IMR-90 (cell line): ENCODE data around the gene FXYD3. TPM values are rescaled to one million over a fixed set of nuclear protein-coding genes. Genes with fewer than 3 reads are reported as not detected.

ENCODE experiments used
- ATAC-seq: fragments of 200-7000 bp; cut with Tn5 transposase; 2 replicates; pipeline ENCODE4 v1.9.1; 2020; ENCODE audit warnings: low read depth, mild to moderate bottlenecking, moderate library complexity
- BruUV-seq: library from RNA; stranded (reverse); fragments of 400-500 nt; replicated peaks from 2 replicates; lab custom pipeline; 2021; lab: Mats Ljungman, UMichigan
- CTCF ChIA-PET: fragments of 300-600 bp; formaldehyde crosslinking; extraction: SDS; loops from one replicate; lab custom pipeline; 2021; ENCODE audit warnings: antibody characterized with exemption; lab: Yijun Ruan, JAX
- POLR2A ChIA-PET: fragments of 300-600 bp; sonication (Branson Sonifier 250); formaldehyde crosslinking; loops from one replicate; lab custom pipeline; 2022; ENCODE audit warnings: antibody characterized with exemption; ENCODE audit not compliant: unreplicated experiment; lab: Charles Lee
- DNase-seq: peaks from one replicate; pipeline ENCODE4 v3.0.0; 2013
- H2AFZ ChIP-seq: replicated peaks from 2 replicates; pipeline ENCODE3; 2013; ENCODE audit warnings: low read length, mild to moderate bottlenecking; ENCODE audit not compliant: poor library complexity
- H2AK5ac ChIP-seq: 2 replicates; pipeline ENCODE4 v1.6.1; 2013; ENCODE audit warnings: low read depth, low read length, inconsistent platforms
- H2AK9ac ChIP-seq: replicated peaks from 2 replicates; pipeline ENCODE3; 2013; ENCODE audit warnings: mild to moderate bottlenecking, low read depth, low read length, moderate library complexity; ENCODE audit not compliant: poor library complexity
- H2BK120ac ChIP-seq: 2 replicates; pipeline ENCODE4 v1.6.1; 2013; ENCODE audit warnings: low read depth, low read length, inconsistent platforms
- H2BK15ac ChIP-seq: 3 replicates; pipeline ENCODE4 v1.6.1; 2013; ENCODE audit warnings: low read depth, low read length, inconsistent platforms
- H2BK20ac ChIP-seq: 2 replicates; pipeline ENCODE4 v1.6.1; 2013; ENCODE audit warnings: low read depth, mild to moderate bottlenecking, inconsistent platforms, low read length, moderate library complexity
- H2BK5ac ChIP-seq: 2 replicates; pipeline ENCODE4 v1.6.1; 2013; ENCODE audit warnings: mild to moderate bottlenecking, low read depth, low read length, inconsistent platforms; ENCODE audit not compliant: poor library complexity, severe bottlenecking
- H3K14ac ChIP-seq: replicated peaks from 2 replicates; pipeline ENCODE4 v1.6.1; 2013; ENCODE audit warnings: low read depth, low read length, inconsistent platforms
- H3K18ac ChIP-seq: 2 replicates; pipeline ENCODE4 v1.6.1; 2013; ENCODE audit warnings: low read depth, low read length, control low read depth
- H3K23ac ChIP-seq: 2 replicates; pipeline ENCODE4 v1.6.1; 2013; ENCODE audit warnings: low read depth, low read length, inconsistent platforms
- H3K27ac ChIP-seq: 2 replicates; pipeline ENCODE4 v1.5.1; 2013; ENCODE audit warnings: mild to moderate bottlenecking, control low read depth, low read length; ENCODE audit not compliant: insufficient read depth
- H3K27me3 ChIP-seq: 2 replicates; pipeline ENCODE4 v1.6.1; 2013; ENCODE audit warnings: low read length; ENCODE audit not compliant: control insufficient read depth, insufficient read depth
- H3K36me3 ChIP-seq: 2 replicates; pipeline ENCODE4 v1.6.1; 2013; ENCODE audit warnings: low read length, mixed read lengths; ENCODE audit not compliant: control insufficient read depth, insufficient read depth
- H3K4ac ChIP-seq: 2 replicates; pipeline ENCODE4 v1.6.1; 2013; ENCODE audit warnings: low read depth, low read length, inconsistent platforms
- H3K4me1 ChIP-seq: 2 replicates; pipeline ENCODE4 v1.6.1; 2013; ENCODE audit warnings: low read length, mixed read lengths; ENCODE audit not compliant: control insufficient read depth, insufficient read depth
- H3K4me2 ChIP-seq: 2 replicates; pipeline ENCODE4 v1.6.1; 2013; ENCODE audit warnings: low read depth, mild to moderate bottlenecking, control low read depth, low read length, moderate library complexity
- H3K4me3 ChIP-seq: 2 replicates; pipeline ENCODE4 v1.5.1; 2013; ENCODE audit warnings: low read depth, mild to moderate bottlenecking, control low read depth, low read length, moderate library complexity; ENCODE audit not compliant: insufficient read depth
- H3K56ac ChIP-seq: 2 replicates; pipeline ENCODE4 v1.6.1; 2013; ENCODE audit warnings: low read length, inconsistent platforms; ENCODE audit not compliant: insufficient read depth; ENCODE audit errors: extremely low read depth
- H3K79me1 ChIP-seq, 2 experiments: 2 replicates each; pipeline ENCODE4 v1.6.1; 2013; ENCODE audit warnings: low read length in 2 of 2, inconsistent platforms in 1 of 2, low read depth in 1 of 2
- H3K9ac ChIP-seq: 2 replicates; pipeline ENCODE4 v1.6.1; 2013; ENCODE audit warnings: low read depth, low read length, control low read depth
- H3K9me1 ChIP-seq: 2 replicates; pipeline ENCODE4 v1.6.1; 2013; ENCODE audit warnings: low read length, inconsistent platforms; ENCODE audit not compliant: insufficient read depth
- H3K9me3 ChIP-seq: 2 replicates; pipeline ENCODE4 v1.6.1; 2013; ENCODE audit warnings: low read length; ENCODE audit not compliant: control insufficient read depth, insufficient read depth
- H4K20me1 ChIP-seq: 2 replicates; pipeline ENCODE4 v1.6.1; 2013; ENCODE audit warnings: low read length, inconsistent platforms; ENCODE audit not compliant: insufficient read depth
- H4K5ac ChIP-seq: 2 replicates; pipeline ENCODE4 v1.6.1; 2013; ENCODE audit warnings: mild to moderate bottlenecking, low read depth, low read length, control low read depth
- H4K8ac ChIP-seq, 2 experiments: 2 replicates each; pipeline ENCODE4 v1.6.1; 2013; ENCODE audit warnings: low read depth in 2 of 2, low read length in 2 of 2, control low read depth in 1 of 2, inconsistent platforms in 1 of 2
- H4K91ac ChIP-seq: 2 replicates; pipeline ENCODE4 v1.6.1; 2013; ENCODE audit warnings: low read depth, low read length, inconsistent platforms; ENCODE audit not compliant: insufficient read depth
- CEBPB ChIP-seq: IDR thresholded peaks from 2 replicates; pipeline ENCODE4 v1.6.1; 2012; ENCODE audit warnings: low read depth, low read length, improper control_type of control experiment
- CHD1 ChIP-seq: IDR thresholded peaks from 2 replicates; pipeline ENCODE4 v1.6.1; 2012; ENCODE audit warnings: low read depth, low read length, improper control_type of control experiment
- ELK1 ChIP-seq: fragments of 150-350 bp; IDR thresholded peaks from 2 replicates; pipeline ENCODE4 v1.6.1; 2016; ENCODE audit warnings: low read depth, mild to moderate bottlenecking, low read length, moderate library complexity, borderline replicate concordance
- FOS ChIP-seq: fragments of 150-350 bp; IDR thresholded peaks from 2 replicates; pipeline ENCODE4 v1.6.1; 2016; ENCODE audit warnings: low read depth, low read length
- MAFK ChIP-seq: IDR thresholded peaks from 2 replicates; pipeline ENCODE4 v1.6.1; 2012; ENCODE audit warnings: low read depth, low read length, improper control_type of control experiment
- MAZ ChIP-seq: IDR thresholded peaks from 2 replicates; pipeline ENCODE4 v1.6.1; 2012; ENCODE audit warnings: low read depth, mild to moderate bottlenecking, low read length, improper control_type of control experiment, moderate library complexity, borderline replicate concordance
- MXI1 ChIP-seq: IDR thresholded peaks from 2 replicates; pipeline ENCODE4 v1.6.1; 2012; ENCODE audit warnings: low read depth, mild to moderate bottlenecking, low read length, moderate library complexity, borderline replicate concordance
- NFE2L2 ChIP-seq: fragments of 150-350 bp; IDR thresholded peaks from 2 replicates; pipeline ENCODE4 v1.6.1; 2016; ENCODE audit warnings: low read depth, mild to moderate bottlenecking, low read length
- POLR2A ChIP-seq: IDR thresholded peaks from 2 replicates; pipeline ENCODE4 v1.6.1; 2012; ENCODE audit warnings: mild to moderate bottlenecking, low read depth, low read length
- RCOR1 ChIP-seq: IDR thresholded peaks from 2 replicates; pipeline ENCODE4 v1.6.1; 2012; ENCODE audit warnings: mild to moderate bottlenecking, low read length, improper control_type of control experiment; ENCODE audit not compliant: insufficient replicate concordance
- RFX5 ChIP-seq: IDR thresholded peaks from 2 replicates; pipeline ENCODE4 v1.8.0; 2012; ENCODE audit warnings: low read depth, mild to moderate bottlenecking, low read length, moderate library complexity
- SMC3 ChIP-seq: fragments of 150-350 bp; IDR thresholded peaks from 2 replicates; pipeline ENCODE4 v1.6.1; 2016; ENCODE audit warnings: low read depth, mild to moderate bottlenecking, antibody characterized with exemption, low read length, moderate library complexity
- WGBS, 2 experiments: methylation state at CpG; one replicate each; pipeline versions ENCODE4 v1.1.5 to v1.1.7; 2013; ENCODE audit warnings: missing lambda C conversion rate in 2 of 2; ENCODE audit not compliant: insufficient read length in 1 of 2; ENCODE audit errors: extremely low coverage in 2 of 2; 5-methylcytosine and 5-hydroxymethylcytosine counted together
- dilution Hi-C: fragments of 300-500 bp; cut with HindIII; formaldehyde crosslinking; loops from one replicate; pipeline ENCODE4 v1.14.3; 2018; ENCODE audit warnings: low sequenced_read_pairs; ENCODE audit not compliant: unreplicated experiment
- in situ Hi-C: fragments of 300-500 bp; cut with MboI; formaldehyde crosslinking; loops from 3 replicates; pipeline ENCODE4 v1.14.3; 2019; ENCODE audit warnings: low sequenced_read_pairs, inconsistent platforms, mixed read lengths
- intact Hi-C: fragments of 100-400 bp; cut with micrococcal nuclease; formaldehyde crosslinking; loops from 2 replicates; pipeline ENCODE4 v1.10.0; 2022
- polyA plus RNA-seq, 3 experiments: library from polyadenylated mRNA; depleted of rRNA; stranded (reverse); fragments of >200 nt; gene quantifications; 2 replicates each; pipeline ENCODE4 v1.2.3, GENCODE V29; 2012; ENCODE audit warnings: low replicate concordance in 1 of 3
- total RNA-seq: library from RNA; depleted of rRNA; stranded (reverse); fragments of >200 nt; gene quantifications from 2 replicates; pipeline ENCODE4 v1.2.3, GENCODE V29; 2012
- TF ChIP-seq, protein P1 (sequence below): conservative IDR thresholded peaks from 2 replicates; pipeline ENCODE4 v1.5.1; 2012; ENCODE audit warnings: mild to moderate bottlenecking, low read depth, low read length, improper control_type of control experiment
- TF ChIP-seq, protein P2 (sequence below): fragments of 150-350 bp; IDR thresholded peaks from 2 replicates; pipeline ENCODE4 v1.6.1; 2017; ENCODE audit warnings: mild to moderate bottlenecking, antibody characterized with exemption, low read length, low read depth

The FXYD3 gene
- total and polyA plus RNA-seq, 2 of the 4 experiments (the other 2 are of a cell fraction), result not detected

GRCh38 chr19:35141837-35142605, 26.4 kb downstream of the FXYD3 start:
- peak overlapping the region; percentile 57 for H3K4me2 ChIP-seq
- peak overlapping the region; percentile 78 for H2AFZ ChIP-seq
- ATAC-seq (no peak), DNase-seq (no peak)
- H3K27me3 ChIP-seq, result peaks cover 33% of the 10 kb centered on the region
- no peak overlapping the region for H3K9ac ChIP-seq
- in situ Hi-C loops (no loop called here), dilution Hi-C loops (no loop called here), intact Hi-C loops (loop anchor here (5.0 kb wide), 1 partner anchor 125 kb away; the partner anchor contains the start of gene USF2)
- H2BK20ac ChIP-seq, result no peak overlapping the region
- no peak overlapping the region for H2BK120ac ChIP-seq
- no TSS peak for BruUV-seq
- no peak overlapping the region for H3K27ac ChIP-seq
- H3K18ac ChIP-seq, result no peak overlapping the region
- WGBS, 2 experiments, result no CpG with 5 or more reads among the region's 21 CpGs
- no peak overlapping the region for H2AK5ac ChIP-seq
- ChIA-PET POLR2A (interaction anchor here (0.7 kb wide), 1 partner anchor 11 kb away, joined by 5 read pairs; no protein-coding TSS in a partner anchor), CTCF (interaction anchor here (0.6 to 2.1 kb wide), 5 partner anchors 11 to 269 kb away, joined by 3 to 10 read pairs (median 5); no protein-coding TSS in a partner anchor)
- no peaks in the 10 kb centered on the region for H3K36me3 ChIP-seq
- H3K4me1 ChIP-seq, result peaks cover 18% of the 10 kb centered on the region
- H3K9me3 ChIP-seq, result no peaks in the 10 kb centered on the region
- no peak overlapping the region for H4K8ac ChIP-seq
- TF ChIP-seq CHD1 (no peak), CEBPB (no peak), ELK1 (no peak), SMC3 (no peak), POLR2A (no peak), MAFK (no peak), FOS (no peak), MXI1 (no peak), NFE2L2 (no peak), RFX5 (no peak), RCOR1 (no peak), MAZ (no peak)
- TF ChIP-seq, protein P1, sequence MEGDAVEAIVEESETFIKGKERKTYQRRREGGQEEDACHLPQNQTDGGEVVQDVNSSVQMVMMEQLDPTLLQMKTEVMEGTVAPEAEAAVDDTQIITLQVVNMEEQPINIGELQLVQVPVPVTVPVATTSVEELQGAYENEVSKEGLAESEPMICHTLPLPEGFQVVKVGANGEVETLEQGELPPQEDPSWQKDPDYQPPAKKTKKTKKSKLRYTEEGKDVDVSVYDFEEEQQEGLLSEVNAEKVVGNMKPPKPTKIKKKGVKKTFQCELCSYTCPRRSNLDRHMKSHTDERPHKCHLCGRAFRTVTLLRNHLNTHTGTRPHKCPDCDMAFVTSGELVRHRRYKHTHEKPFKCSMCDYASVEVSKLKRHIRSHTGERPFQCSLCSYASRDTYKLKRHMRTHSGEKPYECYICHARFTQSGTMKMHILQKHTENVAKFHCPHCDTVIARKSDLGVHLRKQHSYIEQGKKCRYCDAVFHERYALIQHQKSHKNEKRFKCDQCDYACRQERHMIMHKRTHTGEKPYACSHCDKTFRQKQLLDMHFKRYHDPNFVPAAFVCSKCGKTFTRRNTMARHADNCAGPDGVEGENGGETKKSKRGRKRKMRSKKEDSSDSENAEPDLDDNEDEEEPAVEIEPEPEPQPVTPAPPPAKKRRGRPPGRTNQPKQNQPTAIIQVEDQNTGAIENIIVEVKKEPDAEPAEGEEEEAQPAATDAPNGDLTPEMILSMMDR, result no peak
- TF ChIP-seq, protein P2, sequence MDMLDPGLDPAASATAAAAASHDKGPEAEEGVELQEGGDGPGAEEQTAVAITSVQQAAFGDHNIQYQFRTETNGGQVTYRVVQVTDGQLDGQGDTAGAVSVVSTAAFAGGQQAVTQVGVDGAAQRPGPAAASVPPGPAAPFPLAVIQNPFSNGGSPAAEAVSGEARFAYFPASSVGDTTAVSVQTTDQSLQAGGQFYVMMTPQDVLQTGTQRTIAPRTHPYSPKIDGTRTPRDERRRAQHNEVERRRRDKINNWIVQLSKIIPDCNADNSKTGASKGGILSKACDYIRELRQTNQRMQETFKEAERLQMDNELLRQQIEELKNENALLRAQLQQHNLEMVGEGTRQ, result no peak
- no peak overlapping the region for H4K91ac ChIP-seq
- H3K23ac ChIP-seq, result no peak overlapping the region
- H3K56ac ChIP-seq, result no peak overlapping the region
- no peak overlapping the region for H3K4ac ChIP-seq
- no peak overlapping the region for H3K4me3 ChIP-seq
- no peak overlapping the region for H2BK15ac ChIP-seq
- no peaks in the 10 kb centered on the region for H4K20me1 ChIP-seq
- H2AK9ac ChIP-seq, result peak overlapping the region; percentile 18
- H3K79me1 ChIP-seq, result no peaks in the 10 kb centered on the region
- H3K14ac ChIP-seq, result no peak overlapping the region
- no peak overlapping the region for H2BK5ac ChIP-seq
- H3K9me1 ChIP-seq, result peaks cover 3% of the 10 kb centered on the region; the same call in 1 of the 2 replicates
- no peak overlapping the region for H4K5ac ChIP-seq
